ENCODE measurements around the gene JPH2. TPM values are rescaled to one million over a fixed set of nuclear protein-coding genes. Genes with fewer than 3 reads are reported as not detected.

The JPH2 gene
- total RNA-seq, 2 experiments from 2014 or later: not detected

GRCh38 chr20:44221368-44221954, 34.5 kb upstream of the JPH2 start:
- Mint-ChIP-seq H3K27me3 (no peaks in the 10 kb centered on the region), H3K4me3 (no peak overlapping the region), H3K4me1 (ENCODE audit: low read depth) (peaks cover 54% of the 10 kb centered on the region), H3K27ac (peak overlapping the region; percentile 91), H3K36me3 (ENCODE audit: low read depth) (peaks cover 3% of the 10 kb centered on the region), H3K9me3 (no peaks in the 10 kb centered on the region)
- no peak for ATAC-seq (ENCODE audit: poor library complexity)
- TF ChIP-seq CTCF (IDR thresholded peaks at IDR 0.05): no peak
- Histone ChIP-seq H3K27me3 (ENCODE audit: control insufficient read depth in 1 of 2, insufficient read depth in 2 of 2, low read length in 2 of 2) (no peaks in the 10 kb centered on the region), H3K9me3 (ENCODE audit: control insufficient read depth in 1 of 2, insufficient read depth in 1 of 2, low read length in 2 of 2) (no peaks in the 10 kb centered on the region), H3K4me3 (ENCODE audit: low read length) (no peak overlapping the region), H3K4me1 (ENCODE audit: insufficient read depth, low read length) (peaks cover 40% of the 10 kb centered on the region), H3K27ac (ENCODE audit: low read depth in 1 of 2, low read length in 2 of 2) (peak overlapping the region in 1 of 2 donors; percentile 62), H3K36me3 (ENCODE audit: insufficient read depth, low read length) (peaks cover 4% of the 10 kb centered on the region)
- POLR2A ChIA-PET: no interaction called here
- no peak for DNase-seq
- CTCF ChIA-PET: interaction anchor here (1.6 kb wide), 1 partner anchor 89 kb away, joined by 7 read pairs; the partner anchor contains the start of gene FITM2
- intact Hi-C loops (cut with DNase I, micrococcal nuclease): no loop called here

DNA sequence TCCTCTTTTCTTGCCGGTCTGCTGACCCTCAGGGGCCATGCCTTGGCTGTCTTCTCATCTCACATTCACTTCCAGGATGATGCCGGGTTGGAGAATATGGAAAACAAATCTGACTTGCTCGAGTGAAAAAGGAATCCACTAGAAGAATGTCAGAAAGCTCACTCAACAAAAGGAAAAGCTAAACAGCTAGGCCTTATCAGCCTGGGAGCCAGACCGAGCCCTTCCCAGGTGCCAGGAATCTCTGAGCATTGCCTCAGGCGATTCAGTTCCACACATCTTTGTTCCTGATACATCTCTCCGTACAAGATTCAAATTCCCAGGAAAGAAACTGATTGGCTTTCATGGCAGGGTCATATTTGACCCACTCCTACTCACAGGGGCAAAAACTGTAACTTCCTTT, 32.8 kb upstream of the JPH2 start:
- no peaks in the 10 kb centered on the region for H3K9me3 ChIP-seq (ENCODE audit: control insufficient read depth in 1 of 2, insufficient read depth in 1 of 2, low read length in 2 of 2)
- CTCF ChIA-PET: interaction anchor here (3.6 to 8.5 kb wide), 2 partner anchors 93 to 165 kb away, joined by 14 to 241 read pairs; partner anchors contain the start of gene FITM2
- no peaks in the 10 kb centered on the region for H3K27me3 ChIP-seq (ENCODE audit: control insufficient read depth in 1 of 2, insufficient read depth in 2 of 2, low read length in 2 of 2)
- Mint-ChIP-seq H3K36me3 (ENCODE audit: low read depth) (peaks cover 10% of the 10 kb centered on the region), H3K9me3 (no peaks in the 10 kb centered on the region), H3K4me3 (peak overlapping the region; percentile 80), H3K27me3 (no peaks in the 10 kb centered on the region), H3K27ac (peak overlapping the region; percentile 91), H3K4me1 (ENCODE audit: low read depth) (peaks cover 67% of the 10 kb centered on the region)
- H3K4me1 ChIP-seq (ENCODE audit: insufficient read depth, low read length): peaks cover 46% of the 10 kb centered on the region
- peak overlapping the region; percentile 62 to 71 for H3K27ac ChIP-seq (ENCODE audit: low read depth in 1 of 2, low read length in 2 of 2)
- intact Hi-C loops (cut with DNase I, micrococcal nuclease): loop anchor here (5.0 to 10.0 kb wide), 4 partner anchors 305 to 648 kb away; partner anchors contain the start of genes IFT52 (in 1 of the 2) and SERINC3 (in 1 of the 2)
- peaks cover 4% of the 10 kb centered on the region for H3K36me3 ChIP-seq (ENCODE audit: insufficient read depth, low read length)
- no peak for TF ChIP-seq CTCF (IDR thresholded peaks at IDR 0.05)
- POLR2A ChIA-PET: interaction anchor here (1.5 to 7.7 kb wide), 2 partner anchors 90 to 390 kb away, joined by 6 to 155 read pairs; partner anchors contain the start of gene FITM2
- DNase-seq (no peak), ATAC-seq (ENCODE audit: poor library complexity) (no peak)
- H3K4me3 ChIP-seq (ENCODE audit: low read length): no peak overlapping the region

DNA sequence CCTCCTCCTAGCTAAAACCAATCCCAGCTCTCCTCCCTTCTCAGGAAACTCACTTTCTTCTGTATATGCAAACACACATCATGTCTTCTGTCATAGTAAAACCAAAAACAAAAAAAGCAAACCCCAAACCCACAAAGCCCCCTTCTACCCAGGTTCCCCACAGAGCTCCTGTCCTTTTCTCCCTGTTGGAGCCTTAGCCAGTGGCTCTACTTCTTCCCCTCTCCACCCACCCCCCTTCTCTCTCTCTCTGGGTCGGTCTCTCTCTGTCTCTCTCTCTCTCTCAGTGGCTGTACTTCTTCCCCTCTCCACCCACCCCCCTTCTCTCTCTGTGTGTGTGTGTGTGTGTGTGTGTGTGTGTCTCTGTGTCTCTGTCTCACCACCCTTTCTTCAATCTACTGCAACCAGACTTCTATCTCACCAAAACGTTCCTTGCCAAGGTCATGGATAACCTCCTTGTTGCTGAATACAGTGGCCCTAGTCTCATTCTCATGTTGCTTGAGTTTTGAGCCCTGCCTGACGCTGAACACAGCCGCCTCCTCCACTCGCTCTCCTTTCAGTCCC, 32.3 kb upstream of the JPH2 start:
- Histone ChIP-seq H3K9me3 (ENCODE audit: control insufficient read depth in 1 of 2, insufficient read depth in 1 of 2, low read length in 2 of 2) (no peaks in the 10 kb centered on the region), H3K27ac (ENCODE audit: low read depth in 1 of 2, low read length in 2 of 2) (peak overlapping the region; percentile 62 to 71), H3K4me3 (ENCODE audit: low read length) (peak overlapping the region; percentile 41), H3K4me1 (ENCODE audit: insufficient read depth, low read length) (peaks cover 46% of the 10 kb centered on the region), H3K36me3 (ENCODE audit: insufficient read depth, low read length) (peaks cover 4% of the 10 kb centered on the region), H3K27me3 (ENCODE audit: control insufficient read depth in 1 of 2, insufficient read depth in 2 of 2, low read length in 2 of 2) (no peaks in the 10 kb centered on the region)
- peaks cover 68% of the 10 kb centered on the region for H3K4me1 Mint-ChIP-seq (ENCODE audit: low read depth)
- intact Hi-C loops (cut with DNase I, micrococcal nuclease): loop anchor here (5.0 to 10.0 kb wide), 4 partner anchors 306 to 648 kb away; partner anchors contain the start of genes IFT52 (in 1 of the 2) and SERINC3 (in 1 of the 2)
- ATAC-seq (ENCODE audit: poor library complexity): peak; percentile 9
- ChIA-PET CTCF (interaction anchor here (0.7 to 8.5 kb wide), 5 partner anchors 12 to 330 kb away, joined by 3 to 241 read pairs (median 9); partner anchors contain the start of gene FITM2), POLR2A (interaction anchor here (0.7 to 7.7 kb wide), 13 partner anchors 9 to 666 kb away, joined by 3 to 155 read pairs (median 4); partner anchors contain the start of genes FITM2, GDAP1L1, OSER1 and SERINC3)
- no peaks in the 10 kb centered on the region for H3K27me3 Mint-ChIP-seq
- peak in 7 of 14 experiments; percentile 10 to 70 (median 37) for DNase-seq
- H3K4me3 Mint-ChIP-seq: peak overlapping the region; percentile 80
- no peaks in the 10 kb centered on the region for H3K9me3 Mint-ChIP-seq
- peak overlapping the region; percentile 91 for H3K27ac Mint-ChIP-seq
- TF ChIP-seq CTCF (IDR thresholded peaks at IDR 0.05): no peak
- peaks cover 10% of the 10 kb centered on the region for H3K36me3 Mint-ChIP-seq (ENCODE audit: low read depth)

Data from CD4-positive, alpha-beta T cell (primary cell).